ENCODE data around the gene UBE2H. TPM values are rescaled to one million over a fixed set of nuclear protein-coding genes. Genes with fewer than 3 reads are reported as not detected.

Gene UBE2H
- total RNA-seq, 4 donors from 2014 or later, result 68.3 to 123 (median 91.4) TPM

DNA sequence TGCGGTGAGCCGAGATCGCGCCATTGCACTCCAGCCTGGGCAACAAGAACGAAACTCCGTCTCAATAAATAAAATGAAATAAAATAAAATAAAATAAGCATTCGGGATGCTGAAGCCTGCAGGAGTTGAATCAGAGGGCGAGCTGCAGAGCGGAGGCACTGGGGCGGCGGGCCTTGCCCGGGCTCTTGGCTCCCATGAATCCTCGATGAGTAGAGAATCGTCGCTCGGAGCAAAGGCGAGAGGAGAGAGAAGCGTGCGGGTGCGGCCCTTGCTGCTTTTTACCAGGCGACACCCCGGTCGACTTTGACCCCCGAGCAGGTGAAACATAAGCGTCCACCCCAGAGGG, 168.3 kb downstream of the UBE2H start:
- Histone ChIP-seq H3K9me3 (peaks cover 0 to 6% (median 0%) of the 10 kb centered on the region in 4 donors), H3K36me3 (no peaks in the 10 kb centered on the region), H3K4me3 (peak overlapping the region in 2 of 4 donors; percentile 18 to 29), H3K27me3 (peaks cover 44 to 100% (median 75%) of the 10 kb centered on the region in 4 donors), H3K27ac (replicated peaks in 1 of 4) (no peak overlapping the region), H3K4me1 (peaks cover 58 to 69% (median 67%) of the 10 kb centered on the region in 4 donors)
- 27% methylated on average over 25 of the region's 25 CpGs for WGBS
- DNase-seq (ENCODE audit: extremely low spot score), result no peak
- intact Hi-C loops (cut with DNase I), result no loop called here
- TF ChIP-seq, protein P1, sequence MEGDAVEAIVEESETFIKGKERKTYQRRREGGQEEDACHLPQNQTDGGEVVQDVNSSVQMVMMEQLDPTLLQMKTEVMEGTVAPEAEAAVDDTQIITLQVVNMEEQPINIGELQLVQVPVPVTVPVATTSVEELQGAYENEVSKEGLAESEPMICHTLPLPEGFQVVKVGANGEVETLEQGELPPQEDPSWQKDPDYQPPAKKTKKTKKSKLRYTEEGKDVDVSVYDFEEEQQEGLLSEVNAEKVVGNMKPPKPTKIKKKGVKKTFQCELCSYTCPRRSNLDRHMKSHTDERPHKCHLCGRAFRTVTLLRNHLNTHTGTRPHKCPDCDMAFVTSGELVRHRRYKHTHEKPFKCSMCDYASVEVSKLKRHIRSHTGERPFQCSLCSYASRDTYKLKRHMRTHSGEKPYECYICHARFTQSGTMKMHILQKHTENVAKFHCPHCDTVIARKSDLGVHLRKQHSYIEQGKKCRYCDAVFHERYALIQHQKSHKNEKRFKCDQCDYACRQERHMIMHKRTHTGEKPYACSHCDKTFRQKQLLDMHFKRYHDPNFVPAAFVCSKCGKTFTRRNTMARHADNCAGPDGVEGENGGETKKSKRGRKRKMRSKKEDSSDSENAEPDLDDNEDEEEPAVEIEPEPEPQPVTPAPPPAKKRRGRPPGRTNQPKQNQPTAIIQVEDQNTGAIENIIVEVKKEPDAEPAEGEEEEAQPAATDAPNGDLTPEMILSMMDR (IDR thresholded peaks at IDR 0.05), result no peak
- TF ChIP-seq POLR2AphosphoS5 (IDR thresholded peaks at IDR 0.05) (no peak), EP300 (IDR thresholded peaks at IDR 0.05) (no peak), POLR2A (IDR thresholded peaks at IDR 0.05; ENCODE audit: low read depth) (no peak)

DNA sequence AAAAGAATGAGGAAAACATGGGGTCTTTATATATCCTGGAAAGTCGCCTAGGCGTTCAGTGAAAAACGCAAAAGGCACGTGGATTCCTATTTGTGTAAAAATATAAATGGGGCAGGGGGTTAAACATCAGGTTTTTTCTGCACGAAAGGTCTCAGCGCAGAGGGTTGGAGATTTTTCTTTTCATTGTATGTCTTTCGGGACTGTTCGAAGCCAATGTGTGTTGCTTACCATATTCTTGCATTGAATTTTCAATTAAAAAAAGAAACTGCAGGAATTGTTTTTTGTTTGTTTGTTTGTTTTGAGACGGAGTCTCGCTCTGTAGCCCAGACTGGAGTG, 169.2 kb downstream of the UBE2H start:
- Histone ChIP-seq H3K4me3 (no peak overlapping the region), H3K27me3 (peaks cover 50 to 100% (median 81%) of the 10 kb centered on the region in 4 donors), H3K9me3 (peaks cover 0 to 6% (median 0%) of the 10 kb centered on the region in 4 donors), H3K36me3 (no peaks in the 10 kb centered on the region), H3K4me1 (peaks cover 66 to 77% (median 76%) of the 10 kb centered on the region in 4 donors), H3K27ac (replicated peaks in 1 of 4) (no peak overlapping the region)
- intact Hi-C loops (cut with DNase I), result no loop called here
- DNase-seq (ENCODE audit: extremely low spot score), result no peak
- whole genome bisulfite sequencing, result 18% methylated on average over 10 of the region's 10 CpGs
- no peak for TF ChIP-seq EP300 (IDR thresholded peaks at IDR 0.05)
- TF ChIP-seq POLR2AphosphoS5 (IDR thresholded peaks at IDR 0.05), result no peak
- TF ChIP-seq POLR2A (IDR thresholded peaks at IDR 0.05; ENCODE audit: low read depth), result no peak
- TF ChIP-seq, protein P1 (IDR thresholded peaks at IDR 0.05), result no peak

DNA sequence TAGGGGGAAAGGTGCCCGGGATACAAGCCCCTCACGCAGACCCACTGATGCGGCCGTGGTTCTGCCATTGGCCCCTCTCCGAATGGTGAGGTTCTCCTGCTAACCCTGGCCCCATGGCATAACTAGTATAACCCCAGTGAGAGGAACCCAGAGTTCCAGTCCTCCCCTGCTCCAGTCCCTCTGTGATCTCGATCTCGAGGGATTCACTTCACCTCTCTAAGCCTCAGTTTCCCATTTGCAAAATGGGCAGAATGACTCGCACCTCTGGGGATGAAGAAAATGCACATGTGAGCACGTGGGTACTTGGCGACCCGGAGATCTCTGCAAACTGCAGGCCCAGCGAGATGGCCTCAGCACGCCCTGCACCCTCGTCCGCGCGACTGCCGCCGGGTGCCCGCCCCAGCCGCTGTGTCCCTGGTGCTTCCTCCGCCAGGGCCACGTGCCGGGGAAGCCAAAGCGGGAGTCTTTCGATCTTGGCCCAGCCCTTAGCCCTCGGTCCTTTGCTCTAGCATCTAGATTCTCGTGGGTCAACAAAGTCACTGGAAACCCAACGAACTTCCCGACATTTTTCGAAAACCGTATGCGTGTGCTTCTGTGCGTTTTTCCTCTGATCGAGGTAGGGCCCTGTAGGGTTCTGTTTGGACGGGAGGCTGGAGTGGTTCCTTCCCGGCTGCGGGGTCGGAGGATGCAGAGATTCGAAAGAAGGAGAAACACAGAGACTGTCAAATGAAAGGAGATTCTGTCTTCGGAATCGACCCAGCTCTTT, 169.8 kb downstream of the UBE2H start:
- H3K9me3 ChIP-seq, result peaks cover 0 to 6% (median 0%) of the 10 kb centered on the region in 4 donors
- no peak for TF ChIP-seq POLR2AphosphoS5 (IDR thresholded peaks at IDR 0.05)
- TF ChIP-seq, protein P1 (IDR thresholded peaks at IDR 0.05), result no peak
- no peak for TF ChIP-seq POLR2A (IDR thresholded peaks at IDR 0.05; ENCODE audit: low read depth)
- no peak for TF ChIP-seq EP300 (IDR thresholded peaks at IDR 0.05)
- peaks cover 50 to 100% (median 85%) of the 10 kb centered on the region in 4 donors for H3K27me3 ChIP-seq
- no peaks in the 10 kb centered on the region for H3K36me3 ChIP-seq
- DNase-seq (ENCODE audit: extremely low spot score), result no peak
- peak overlapping the region in 2 of 4 donors; percentile 30 to 54 for H3K4me3 ChIP-seq
- peaks cover 70 to 83% (median 81%) of the 10 kb centered on the region in 4 donors for H3K4me1 ChIP-seq
- intact Hi-C loops (cut with DNase I), result no loop called here
- no peak overlapping the region for H3K27ac ChIP-seq (replicated peaks in 1 of 4)
- WGBS, result 8% methylated on average over 23 of the region's 42 CpGs

DNA sequence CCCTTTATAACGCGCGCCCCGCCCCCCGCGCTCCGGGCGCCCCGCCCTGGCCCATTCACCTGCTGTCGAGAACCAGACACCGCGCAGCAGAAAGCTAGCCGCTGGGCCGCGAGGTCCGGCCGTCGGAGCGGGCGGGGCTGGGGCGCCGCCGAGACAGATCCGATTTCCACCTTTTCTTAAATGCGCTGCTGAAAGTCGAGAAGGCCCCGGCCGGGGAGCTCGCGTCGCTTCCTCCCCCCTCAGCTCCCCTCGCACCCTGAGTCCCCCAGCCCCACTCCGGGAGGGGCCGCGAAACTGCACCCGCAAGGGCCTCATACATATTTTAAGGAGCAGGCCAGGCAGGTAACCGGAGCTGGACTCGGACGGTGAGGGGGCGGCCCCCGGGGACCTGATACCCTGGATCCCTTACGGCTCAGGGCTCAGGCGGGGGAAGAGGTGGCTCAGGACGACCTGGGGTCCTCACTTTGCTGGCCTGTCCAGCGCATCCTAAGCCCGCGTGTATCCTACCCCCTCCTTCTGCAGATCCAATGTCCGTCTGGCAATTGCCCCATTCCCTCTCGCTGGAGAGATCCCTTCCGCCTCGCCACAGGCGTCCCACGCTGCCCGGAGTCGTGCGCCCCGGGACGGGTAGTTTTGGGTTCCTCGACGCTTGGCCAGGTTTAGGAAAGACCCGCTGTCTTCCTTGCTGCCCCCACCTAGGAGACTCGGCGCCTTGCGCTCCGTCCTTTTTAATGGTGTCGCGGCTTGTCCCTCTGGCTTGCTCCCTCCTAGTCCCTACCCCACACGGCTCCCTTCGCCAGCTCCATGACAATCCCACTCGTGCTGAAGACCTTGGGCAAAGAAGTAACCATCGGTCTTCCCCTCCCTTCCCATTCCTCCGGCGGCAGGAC, 170.6 kb downstream of the UBE2H start:
- Histone ChIP-seq H3K27ac (replicated peaks in 1 of 4) (no peak overlapping the region), H3K9me3 (peaks cover 0 to 6% (median 0%) of the 10 kb centered on the region in 4 donors), H3K4me1 (peaks cover 70 to 83% (median 81%) of the 10 kb centered on the region in 4 donors), H3K27me3 (peaks cover 50 to 100% (median 94%) of the 10 kb centered on the region in 4 donors), H3K36me3 (no peaks in the 10 kb centered on the region), H3K4me3 (peak overlapping the region in 3 of 4 donors; percentile 17 to 58 (median 54))
- TF ChIP-seq POLR2AphosphoS5 (IDR thresholded peaks at IDR 0.05) (no peak), EP300 (IDR thresholded peaks at IDR 0.05) (no peak), POLR2A (IDR thresholded peaks at IDR 0.05; ENCODE audit: low read depth) (no peak)
- TF ChIP-seq, protein P1 (IDR thresholded peaks at IDR 0.05), result no peak
- intact Hi-C loops (cut with DNase I), result no loop called here
- no peak for DNase-seq (ENCODE audit: extremely low spot score)
- under 1% methylated on average over 29 of the region's 73 CpGs for WGBS
